GM12891 (cell line): ENCODE results near the gene C11orf98.
"Not testable (repeated sequence)": the region's sequence is repeated elsewhere in the genome, so short reads cannot be mapped to it uniquely, and the experiment has no call there.

Source experiments
- POLR2A ChIP-seq: IDR thresholded peaks from 2 replicates; pipeline ENCODE4 v1.6.1; 2011; ENCODE audit warnings: low read depth, low read length, control low read depth
- POLR2AphosphoS5 ChIP-seq: IDR thresholded peaks from 2 replicates; pipeline ENCODE4 v1.6.1; 2011; ENCODE audit warnings: low read depth, low read length, control low read depth

GRCh38 chr11:62616957-62617356 is 48.1 kb downstream of the C11orf98 start:
- TF ChIP-seq POLR2A, POLR2AphosphoS5: not testable (repeated sequence)
